A673 (cell line): ENCODE results near the gene LILRB1. TPM values are rescaled to one million over a fixed set of nuclear protein-coding genes. Genes with fewer than 3 reads are reported as not detected.

ENCODE experiments used
- BruUV-seq: library from RNA; stranded (reverse); fragments of 400-500 nt; replicated peaks from 2 replicates; lab custom pipeline; 2021; lab: Mats Ljungman, UMichigan
- CTCF ChIA-PET: fragments of 300-600 bp; sonication (Branson Sonifier 250); formaldehyde crosslinking; loops from one replicate; lab custom pipeline; 2022; ENCODE audit warnings: antibody characterized with exemption; lab: Charles Lee
- POLR2A ChIA-PET: fragments of 300-600 bp; sonication (Branson Sonifier 250); formaldehyde crosslinking; loops from one replicate; lab custom pipeline; 2022; ENCODE audit warnings: antibody characterized with exemption; ENCODE audit not compliant: low non-redundant PET; lab: Charles Lee
- DNase-seq: peaks from one replicate; pipeline ENCODE4 v3.0.0-alpha.2; 2015; ENCODE audit warnings: low spot score
- H3K27ac ChIP-seq: fragments of 200-600 bp; sonication (generic); 2 replicates; pipeline ENCODE4 v1.5.1; 2016; ENCODE audit warnings: mixed run types, low read depth, mild to moderate bottlenecking, mixed read lengths, antibody characterized with exemption, low read length; ENCODE audit not compliant: poor library complexity, severe bottlenecking
- H3K27me3 ChIP-seq: fragments of 200-600 bp; sonication (generic); replicated peaks from 2 replicates; pipeline ENCODE4 v1.6.1; 2017; ENCODE audit warnings: mixed run types, low read depth, mild to moderate bottlenecking, mixed read lengths, antibody characterized with exemption, low read length; ENCODE audit not compliant: insufficient read depth, poor library complexity
- H3K36me3 ChIP-seq: fragments of 200-600 bp; sonication (generic); 2 replicates; pipeline ENCODE4 v1.6.1; 2016; ENCODE audit warnings: mixed run types, mild to moderate bottlenecking, mixed read lengths, antibody characterized with exemption, low read length; ENCODE audit not compliant: insufficient read depth, poor library complexity, severe bottlenecking
- H3K4me1 ChIP-seq: fragments of 200-600 bp; sonication (generic); 2 replicates; pipeline ENCODE4 v1.6.1; 2017; ENCODE audit warnings: mixed run types, mild to moderate bottlenecking, mixed read lengths, antibody characterized with exemption, low read length; ENCODE audit not compliant: insufficient read depth, poor library complexity, severe bottlenecking
- H3K4me3 ChIP-seq: fragments of 200-600 bp; sonication (generic); 2 replicates; pipeline ENCODE4 v1.5.1; 2016; ENCODE audit warnings: low read depth, mixed run types, mild to moderate bottlenecking, mixed read lengths, low read length; ENCODE audit not compliant: poor library complexity, severe bottlenecking
- H3K9me3 ChIP-seq: fragments of 200-600 bp; sonication (generic); 2 replicates; pipeline ENCODE4 v1.6.1; 2016; ENCODE audit warnings: mixed run types, low read depth, mild to moderate bottlenecking, mixed read lengths, antibody characterized with exemption, low read length; ENCODE audit not compliant: poor library complexity, severe bottlenecking
- CTCF ChIP-seq: fragments of 300-800, 200-600 bp; sonication (generic); conservative IDR thresholded peaks from 2 replicates; pipeline ENCODE4 v1.5.1; 2017; ENCODE audit warnings: low read depth, mild to moderate bottlenecking, antibody characterized with exemption, low read length, moderate library complexity, mixed read lengths
- EZH2 ChIP-seq: fragments of 200-600 bp; sonication (generic); IDR thresholded peaks from 2 replicates; pipeline ENCODE4 v1.6.1; 2017; ENCODE audit warnings: borderline replicate concordance, low read depth, mild to moderate bottlenecking, mixed read lengths, antibody characterized with exemption, low read length; ENCODE audit not compliant: poor library complexity, severe bottlenecking
- intact Hi-C: fragments of 100-400 bp; cut with micrococcal nuclease; formaldehyde crosslinking; loops from one replicate; pipeline ENCODE4 v1.10.0; 2022; ENCODE audit not compliant: unreplicated experiment
- total RNA-seq: library from RNA; stranded (reverse); gene quantifications from 2 replicates; pipeline ENCODE4 v1.2.3, GENCODE V29; 2021

Gene LILRB1
- total RNA-seq, 1 experiment from 2014 or later = not detected

DNA sequence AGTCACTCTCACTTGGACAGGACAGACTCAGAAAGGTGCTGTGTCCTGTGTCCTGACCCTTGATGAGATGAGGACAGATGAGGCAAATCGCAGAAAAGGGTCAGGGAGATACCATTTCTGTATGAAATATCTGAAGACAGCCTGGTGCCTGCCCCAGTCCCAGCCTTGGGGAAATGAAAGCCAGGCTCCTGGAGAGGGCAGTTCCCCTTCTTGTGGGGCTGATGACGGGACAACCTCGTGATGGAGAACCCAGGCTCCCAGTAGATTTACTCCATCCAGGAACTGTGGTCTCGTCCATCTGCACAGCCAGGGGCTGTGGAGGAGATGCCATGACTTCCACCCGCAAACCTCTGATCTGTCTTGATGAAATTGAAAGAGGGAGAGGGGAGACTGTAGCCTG lies 13.8 kb downstream of the LILRB1 start:
- CTCF ChIA-PET = no interaction called here
- Histone ChIP-seq H3K4me3 (no peak overlapping the region), H3K9me3 (no peaks in the 10 kb centered on the region), H3K36me3 (no peaks in the 10 kb centered on the region), H3K27me3 (peaks cover 4% of the 10 kb centered on the region), H3K4me1 (no peaks in the 10 kb centered on the region), H3K27ac (no peak overlapping the region)
- TF ChIP-seq EZH2 (no peak), CTCF (no peak)
- POLR2A ChIA-PET = no interaction called here
- BruUV-seq = no TSS peak
- intact Hi-C loops = no loop called here
- DNase-seq = no peak

DNA sequence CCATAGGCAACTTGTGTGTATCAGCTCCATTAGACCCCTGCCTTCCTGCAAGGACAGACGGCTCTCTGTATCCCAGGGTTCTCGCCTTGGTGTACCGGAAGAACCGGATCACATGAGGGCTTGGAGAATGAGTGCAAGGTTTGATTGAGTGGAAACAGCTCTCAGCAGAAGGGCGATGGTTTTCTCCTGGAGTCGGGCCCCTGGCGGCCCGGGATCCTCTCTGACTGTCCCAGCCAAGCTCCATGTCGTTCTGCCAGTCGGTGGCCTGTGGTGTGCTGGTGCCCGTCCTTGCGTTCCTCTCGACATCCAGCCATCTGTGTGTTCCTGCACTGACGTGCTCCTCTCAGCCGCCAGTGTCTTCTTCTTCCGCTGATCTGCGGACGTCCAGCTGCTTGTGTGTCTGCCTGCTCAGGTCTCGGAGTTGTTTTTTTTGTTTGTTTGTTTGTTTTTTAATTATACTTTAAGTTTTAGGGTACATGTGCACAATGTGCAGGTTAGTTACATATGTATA lies 16.1 kb downstream of the LILRB1 start:
- TF ChIP-seq CTCF = no peak
- TF ChIP-seq EZH2 = no peak
- Histone ChIP-seq H3K9me3 (no peaks in the 10 kb centered on the region), H3K27me3 (no peaks in the 10 kb centered on the region), H3K27ac (no peak overlapping the region), H3K36me3 (no peaks in the 10 kb centered on the region), H3K4me3 (no peak overlapping the region), H3K4me1 (no peaks in the 10 kb centered on the region)
- ChIA-PET CTCF (no interaction called here), POLR2A (interaction anchor here (0.7 kb wide), 1 partner anchor 682 kb away, joined by 3 read pairs; no protein-coding TSS in a partner anchor)
- intact Hi-C loops = no loop called here
- no peak for DNase-seq
- no TSS peak for BruUV-seq

GRCh38 chr19:54648129-54648528 lies 17.8 kb downstream of the LILRB1 start:
- BruUV-seq = no TSS peak
- intact Hi-C loops = no loop called here
- TF ChIP-seq CTCF = no peak
- TF ChIP-seq EZH2 = no peak
- Histone ChIP-seq H3K4me3 (no peak overlapping the region), H3K27ac (no peak overlapping the region), H3K27me3 (no peaks in the 10 kb centered on the region), H3K9me3 (no peaks in the 10 kb centered on the region), H3K36me3 (no peaks in the 10 kb centered on the region), H3K4me1 (no peaks in the 10 kb centered on the region)
- DNase-seq = no peak
- POLR2A ChIA-PET = no interaction called here
- CTCF ChIA-PET = interaction anchor here (0.7 kb wide), 1 partner anchor 904 kb away, joined by 3 read pairs; no protein-coding TSS in a partner anchor
